Measurements from ENCODE around the gene SETD7. TPM values are rescaled to one million over a fixed set of nuclear protein-coding genes. Genes with fewer than 3 reads are reported as not detected.

Gene SETD7
- total and polyA plus RNA-seq, 2 of the 8 experiments (the other 6 are each of a cell fraction or from before 2014, with no cell fraction given) = 1.5 to 4.6 TPM

DNA sequence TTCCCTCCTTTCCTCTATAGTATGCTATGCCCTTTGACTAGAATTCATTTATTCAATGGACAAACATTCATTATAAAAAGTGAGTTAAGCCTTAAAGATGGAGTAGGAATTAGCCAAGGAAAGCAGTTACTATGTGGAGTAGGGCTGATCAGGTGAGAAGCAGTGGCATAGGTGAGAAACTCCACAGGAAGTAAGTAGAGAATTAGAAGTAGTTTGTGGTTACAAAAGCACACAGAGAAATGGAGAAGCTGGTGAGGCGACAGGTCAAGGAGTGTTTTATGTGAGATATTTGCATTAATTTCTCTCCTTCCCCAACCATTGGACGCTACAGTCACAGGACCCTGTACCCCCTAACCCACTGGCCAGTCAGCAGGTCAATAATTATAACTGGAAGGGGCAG, 30.6 kb downstream of the SETD7 start:
- Histone ChIP-seq H2BK5ac (ENCODE audit: low read depth, low read length) (no peak overlapping the region), H3K27ac (ENCODE audit: low read depth, low read length) (no peak overlapping the region), H3K18ac (ENCODE audit: extremely low read depth, low read length) (no peak overlapping the region), H2BK12ac (ENCODE audit: low read depth, low read length) (no peak overlapping the region), H3K9ac (replicated peaks in 1 of 4; ENCODE audit: extremely low read depth in 1 of 4, low read depth in 3 of 4, low read length in 3 of 4) (no peak overlapping the region), H4K20me1 (replicated peaks in 1 of 2; ENCODE audit: control insufficient read depth in 1 of 2, insufficient read depth in 2 of 2, low read length in 2 of 2) (no peaks in the 10 kb centered on the region), H3K4me2 (ENCODE audit: insufficient read depth in 1 of 2, low read depth in 2 of 2, low read length in 2 of 2) (no peak overlapping the region), H2AFZ (ENCODE audit: low read length) (no peak overlapping the region), H3K4ac (replicated peaks; ENCODE audit: insufficient read length, low read depth, low read length) (no peak overlapping the region), H3K79me1 (ENCODE audit: low read depth, low read length) (no peaks in the 10 kb centered on the region), H2BK15ac (ENCODE audit: low read length) (no peak overlapping the region), H3K9me3 (ENCODE audit: insufficient read depth in 2 of 2, low read depth in 1 of 2, low read length in 1 of 2) (no peaks in the 10 kb centered on the region), H3K4me1 (replicated peaks in 1 of 4; ENCODE audit: control insufficient read depth in 3 of 4, insufficient read depth in 4 of 4, low read length in 3 of 4) (no peaks in the 10 kb centered on the region), H3K79me2 (ENCODE audit: control insufficient read depth in 1 of 2, insufficient read depth in 2 of 2, low read length in 2 of 2) (no peaks in the 10 kb centered on the region), H2BK120ac (replicated peaks; ENCODE audit: low read depth, low read length) (no peak overlapping the region), H2AK5ac (ENCODE audit: low read depth, low read length) (no peak overlapping the region), H4K91ac (replicated peaks; ENCODE audit: insufficient read length, low read length) (no peak overlapping the region), H4K5ac (ENCODE audit: insufficient read length, low read depth, low read length) (no peak overlapping the region), H3K27me3 (replicated peaks in 1 of 4; ENCODE audit: control insufficient read depth in 3 of 4, extremely low read depth in 1 of 4, insufficient read depth in 3 of 4, low read length in 3 of 4) (no peaks in the 10 kb centered on the region), H3K23me2 (ENCODE audit: low read depth, low read length) (no peaks in the 10 kb centered on the region), H4K8ac (ENCODE audit: extremely low read depth, insufficient read depth, low read length) (no peak overlapping the region), H3K36me3 (ENCODE audit: control insufficient read depth in 2 of 4, insufficient read depth in 4 of 4, low read length in 3 of 4) (no peaks in the 10 kb centered on the region), H3K4me3 (ENCODE audit: extremely low read depth in 1 of 4, insufficient read depth in 2 of 4, low read depth in 3 of 4, low read length in 4 of 4) (no peak overlapping the region), H3K14ac (ENCODE audit: insufficient read length) (no peak overlapping the region), H3K23ac (ENCODE audit: insufficient read length) (no peak overlapping the region), H2BK20ac (ENCODE audit: low read length) (no peak overlapping the region), H3K56ac (replicated peaks; ENCODE audit: insufficient read length, low read depth, low read length) (no peak overlapping the region)
- FAIRE-seq (no peak), DNase-seq (ENCODE audit: low read depth in 1 of 2, low spot score in 2 of 2) (no peak)
- TF ChIP-seq, protein P1, sequence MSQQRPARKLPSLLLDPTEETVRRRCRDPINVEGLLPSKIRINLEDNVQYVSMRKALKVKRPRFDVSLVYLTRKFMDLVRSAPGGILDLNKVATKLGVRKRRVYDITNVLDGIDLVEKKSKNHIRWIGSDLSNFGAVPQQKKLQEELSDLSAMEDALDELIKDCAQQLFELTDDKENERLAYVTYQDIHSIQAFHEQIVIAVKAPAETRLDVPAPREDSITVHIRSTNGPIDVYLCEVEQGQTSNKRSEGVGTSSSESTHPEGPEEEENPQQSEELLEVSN (IDR thresholded peaks at IDR 0.05) = no peak
- TF ChIP-seq CREB1 (IDR thresholded peaks at IDR 0.05) (no peak), POU5F1 (IDR thresholded peaks at IDR 0.05; ENCODE audit: low read depth, low read length) (no peak)
- ChIA-PET CTCF (ENCODE audit: partially characterized antibody) (interaction anchor here (0.6 to 2.6 kb wide), 8 partner anchors 16 to 902 kb away, joined by 3 to 7 read pairs (median 4); partner anchors contain the start of gene CLGN), POLR2A (ENCODE audit: partially characterized antibody) (no interaction called here)
- WGBS, 2 experiments (ENCODE audit: extremely low coverage in 1 of 2, insufficient coverage in 1 of 2, insufficient read length in 1 of 2, insufficient replicate concordance in 2 of 2, low coverage in 1 of 2, low lambda C conversion rate in 2 of 2, missing lambda C conversion rate in 1 of 2) = 75% methylated on average over 1 of the region's 2 CpGs; no CpG with 5 or more reads in 1 of the 2 experiments

Measured in H1 (cell line).